Stimulated activated naive CD4-positive, alpha-beta T cell (primary cell): ENCODE data around the gene ATP4B.
"Not testable (repeated sequence)": the region's sequence is repeated elsewhere in the genome, so short reads cannot be mapped to it uniquely, and the experiment has no call there.

ENCODE experiments used
- DNase-seq, 6 experiments: peaks; one replicate each; lab custom pipeline; 2025; lab: John Stamatoyannopoulos, UW

ATP4B gene

DNA sequence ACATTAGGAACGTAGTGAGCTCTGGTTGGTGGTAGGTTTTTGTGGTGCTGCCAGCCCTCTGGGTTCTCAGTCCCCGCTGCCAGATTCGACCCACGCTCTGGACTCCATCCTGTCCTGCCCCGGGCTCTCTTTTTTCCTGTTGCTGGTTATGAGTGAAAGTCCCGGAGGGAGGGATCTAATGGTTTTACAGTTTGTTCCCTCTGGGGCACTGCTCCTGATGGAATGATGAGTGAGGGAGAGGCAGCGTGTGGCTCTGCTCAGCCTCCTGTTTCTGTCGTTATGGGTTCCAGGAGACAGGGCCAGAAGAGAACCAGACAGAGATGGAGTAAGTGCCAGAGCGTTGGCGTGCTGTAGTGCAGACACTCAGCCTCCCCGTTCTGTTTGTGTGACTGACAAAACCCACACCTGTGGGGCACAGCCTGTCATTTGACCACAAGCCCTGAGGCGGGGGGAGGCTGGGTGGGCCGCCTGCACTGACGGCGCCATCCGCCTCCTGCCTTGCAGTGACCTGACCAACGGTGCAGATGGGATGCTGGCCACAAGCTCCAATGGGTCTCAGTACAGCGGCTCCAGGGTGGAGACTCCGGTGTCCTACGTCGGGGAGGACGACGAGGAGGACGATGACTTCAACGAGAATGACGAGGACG is 18.3 kb downstream of the ATP4B start:
- no peak for DNase-seq

DNA sequence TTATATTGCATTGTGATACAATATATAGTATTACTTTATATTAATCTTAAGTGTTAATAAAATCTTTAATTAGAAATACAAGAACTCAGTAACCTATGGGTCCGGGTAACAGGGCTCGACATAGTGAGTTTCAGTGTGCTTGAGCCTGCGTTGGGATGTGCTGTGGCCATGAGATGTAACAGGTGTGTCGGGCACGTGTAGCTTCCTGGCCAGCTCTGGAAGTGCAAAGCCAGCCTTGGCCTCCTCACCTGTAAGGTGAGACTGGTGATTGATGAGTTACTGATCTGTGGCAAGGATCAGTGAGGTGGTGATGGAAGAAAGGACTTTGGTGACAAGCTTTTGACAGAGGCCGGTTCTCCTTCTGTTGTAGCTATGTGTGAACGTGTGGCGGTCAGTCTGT is 19.2 kb downstream of the ATP4B start:
- DNase-seq = no peak

DNA sequence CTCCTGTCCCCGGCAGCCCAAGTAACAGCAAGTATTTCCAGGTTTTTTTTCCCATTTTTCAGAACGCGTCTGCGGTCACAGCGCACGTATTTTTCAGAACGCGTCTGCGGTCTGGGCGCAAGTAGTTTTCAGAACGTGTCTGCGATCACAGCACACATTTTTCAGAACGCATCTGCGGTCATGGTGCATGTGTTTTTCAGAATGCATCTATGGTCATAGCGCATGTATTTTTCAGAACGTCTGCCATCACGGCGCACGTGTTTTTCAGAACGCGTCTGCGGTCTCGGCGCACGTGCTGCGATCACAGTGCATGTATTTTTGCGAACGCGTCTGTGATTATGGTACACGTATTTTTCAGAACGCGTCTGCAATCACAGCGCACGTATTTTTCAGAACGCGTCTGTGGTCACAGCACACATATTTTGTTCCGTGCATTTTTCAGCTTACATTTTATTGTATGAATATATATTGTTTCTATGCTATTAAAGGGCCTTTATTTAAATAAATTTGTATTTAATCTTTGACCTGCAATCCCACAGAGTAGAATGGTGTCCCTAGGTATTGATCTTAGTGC is 19.7 kb downstream of the ATP4B start:
- no peak for DNase-seq

DNA sequence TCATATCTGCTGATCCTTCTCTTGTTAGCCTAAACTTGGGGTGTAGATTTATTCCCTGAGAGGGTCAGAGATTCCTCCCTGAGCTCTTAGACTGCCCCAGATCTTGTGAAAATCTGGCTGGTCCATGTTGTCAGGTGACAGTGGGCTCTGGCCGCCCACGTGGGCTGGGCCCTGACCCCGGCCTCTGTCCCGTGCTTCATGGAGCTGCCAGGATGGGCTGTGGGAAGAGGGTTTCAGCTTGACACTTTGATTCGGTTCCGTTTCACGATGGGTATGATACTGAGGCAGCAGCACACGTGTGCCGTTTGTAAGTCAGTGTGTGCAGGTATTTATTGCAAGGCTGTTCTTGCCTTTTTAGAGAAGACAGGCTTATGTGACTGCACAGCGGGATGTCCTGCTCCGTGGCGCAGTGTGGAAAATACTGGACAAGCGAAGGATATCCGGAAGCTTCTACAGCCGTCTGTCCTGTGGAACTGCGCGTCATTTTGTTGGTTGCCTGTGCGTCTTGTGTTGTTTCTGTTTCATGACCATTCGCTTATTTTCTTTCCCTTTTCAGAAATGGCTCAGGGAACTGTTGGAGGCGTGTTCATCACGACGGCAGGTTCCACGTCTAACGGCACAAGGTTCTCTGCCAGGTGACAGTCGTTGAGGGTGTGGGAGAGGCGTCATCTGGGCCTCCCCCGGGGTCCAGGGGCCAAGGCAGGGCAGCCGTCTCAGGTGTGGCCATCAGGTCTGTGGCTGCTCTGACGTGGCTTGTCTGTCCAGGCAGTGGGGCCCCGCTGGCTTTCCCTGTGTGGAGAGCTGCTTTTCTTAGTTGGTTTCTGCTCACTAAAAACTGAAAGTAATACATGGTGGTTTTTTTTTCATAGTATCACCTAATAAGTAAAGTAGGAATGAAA is 20.5 kb downstream of the ATP4B start:
- no peak for DNase-seq

DNA sequence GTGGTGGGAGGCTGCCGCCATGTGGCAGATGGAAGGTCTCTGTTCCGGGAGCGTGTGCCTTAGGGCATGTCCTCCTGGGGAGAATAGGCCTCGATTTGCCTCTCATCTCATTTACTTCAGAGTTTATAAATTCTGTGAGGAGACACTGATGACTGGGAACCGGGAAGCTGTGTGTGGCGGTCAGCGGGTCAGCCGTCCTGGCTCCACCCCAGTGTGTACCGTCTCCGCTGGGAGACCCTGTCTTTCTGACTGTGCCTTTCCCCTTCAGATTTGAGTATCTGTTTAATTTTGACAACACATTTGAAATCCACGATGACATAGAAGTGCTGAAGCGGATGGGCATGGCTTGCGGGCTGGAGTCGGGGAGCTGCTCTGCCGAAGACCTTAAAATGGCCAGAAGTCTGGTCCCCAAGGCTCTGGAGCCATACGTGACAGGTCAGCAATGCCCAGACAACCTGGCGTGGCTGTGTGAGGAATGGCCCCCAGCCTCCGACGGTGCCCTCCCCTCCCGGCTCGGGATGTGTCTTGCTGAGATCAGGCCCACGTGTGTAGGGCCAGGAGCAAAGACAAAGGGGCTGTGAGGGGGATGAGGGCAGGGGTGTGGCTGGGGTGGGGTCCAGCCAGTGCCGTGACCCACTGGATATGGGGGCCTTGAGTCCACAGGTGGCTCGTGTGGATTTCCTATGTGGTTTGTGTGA is 21.6 kb downstream of the ATP4B start:
- no peak for DNase-seq

DNA sequence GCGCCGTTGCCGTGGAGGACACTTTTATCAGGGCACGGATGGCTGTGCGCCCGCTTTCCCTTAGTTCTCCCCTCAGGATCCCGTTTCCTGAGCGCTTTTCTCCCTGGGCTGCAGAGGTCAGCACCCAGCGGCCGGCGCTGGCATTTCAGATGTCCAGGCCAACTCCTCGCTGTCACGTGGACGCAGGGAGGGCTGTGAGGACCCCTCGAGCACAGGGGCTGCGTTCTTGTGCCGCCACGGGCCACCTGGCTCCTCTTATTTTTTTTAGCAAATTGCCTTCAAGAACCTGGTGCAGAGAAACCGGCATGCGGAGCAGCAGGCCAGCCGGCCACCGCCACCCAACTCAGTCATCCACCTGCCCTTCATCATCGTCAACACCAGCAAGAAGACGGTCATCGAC is 22.3 kb downstream of the ATP4B start:
- no peak for DNase-seq

DNA sequence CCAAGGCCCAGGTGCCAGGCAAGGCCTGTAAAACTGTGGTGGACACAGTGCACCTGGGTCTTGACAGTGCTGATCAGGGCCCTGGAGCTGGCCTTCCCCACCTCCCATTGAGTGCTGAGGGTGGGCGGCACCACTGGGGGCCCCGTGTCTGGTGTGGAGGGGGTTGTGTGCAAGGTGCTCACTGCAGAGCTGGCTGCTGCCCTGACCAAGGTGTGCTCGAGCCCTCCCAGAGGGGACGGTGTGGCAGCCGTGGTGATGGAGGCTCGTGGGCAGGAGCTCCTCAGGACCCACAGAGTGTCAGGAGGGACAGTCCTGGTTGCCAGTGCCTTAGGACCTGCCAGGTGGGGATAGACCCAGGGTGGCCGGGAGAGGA is 23.0 kb downstream of the ATP4B start:
- no peak for DNase-seq

DNA sequence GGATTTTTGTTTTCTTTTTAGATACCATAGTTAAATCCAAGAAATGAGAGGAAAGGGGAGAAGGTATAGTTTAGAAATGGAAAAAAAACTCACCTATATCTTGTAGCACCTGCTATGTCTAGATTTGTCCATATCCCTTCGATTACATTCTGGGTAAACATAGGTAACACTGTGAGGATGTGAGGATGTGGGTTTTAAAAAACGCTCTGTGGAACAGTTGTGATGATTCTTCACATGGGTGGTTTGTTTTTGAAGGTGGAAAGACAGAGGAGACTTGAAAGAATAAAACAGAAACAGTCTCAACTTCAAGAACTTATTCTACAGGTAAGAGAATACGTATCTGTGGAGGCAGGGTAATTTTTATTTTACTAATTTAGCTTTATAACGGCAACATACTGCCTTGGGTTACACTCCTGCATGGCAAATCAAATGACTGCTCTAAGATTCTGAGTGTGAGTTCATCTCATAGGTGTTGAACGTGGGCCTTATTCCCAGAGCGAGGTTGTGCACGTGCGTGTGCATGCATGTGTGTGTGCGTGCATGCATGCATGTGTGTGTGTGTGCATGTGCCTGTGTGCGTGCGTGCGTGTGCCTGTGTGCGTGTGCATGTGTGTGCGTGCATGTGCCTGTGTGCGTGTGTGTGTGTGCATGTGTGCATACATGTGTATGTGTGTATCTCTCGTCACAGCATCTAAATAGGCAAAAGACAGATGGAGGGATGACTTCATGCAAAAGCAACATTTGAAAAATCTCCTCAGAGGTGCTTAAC is 23.5 kb downstream of the ATP4B start:
- peak in 3 of 6 experiments; percentile 82 to 84 (median 84) for DNase-seq

DNA sequence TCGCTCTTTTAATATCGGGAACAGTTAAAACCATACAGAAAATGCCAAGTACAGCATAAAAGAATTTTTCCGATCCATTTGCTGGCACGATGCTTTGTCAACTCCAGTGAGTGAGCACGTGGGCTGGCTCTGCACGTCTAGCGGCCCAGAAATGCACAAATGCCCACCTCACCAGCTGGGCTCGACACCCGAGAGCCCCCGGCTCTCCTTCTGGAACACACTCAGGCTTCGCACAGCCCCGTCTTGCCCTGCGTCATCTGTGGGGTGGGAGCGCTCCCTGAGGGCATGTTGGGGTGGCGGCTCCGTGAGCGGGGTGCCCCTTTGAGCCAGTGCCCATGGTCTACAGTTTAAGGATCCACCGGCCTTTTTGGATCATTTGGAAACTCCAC is 24.5 kb downstream of the ATP4B start:
- DNase-seq = no peak

DNA sequence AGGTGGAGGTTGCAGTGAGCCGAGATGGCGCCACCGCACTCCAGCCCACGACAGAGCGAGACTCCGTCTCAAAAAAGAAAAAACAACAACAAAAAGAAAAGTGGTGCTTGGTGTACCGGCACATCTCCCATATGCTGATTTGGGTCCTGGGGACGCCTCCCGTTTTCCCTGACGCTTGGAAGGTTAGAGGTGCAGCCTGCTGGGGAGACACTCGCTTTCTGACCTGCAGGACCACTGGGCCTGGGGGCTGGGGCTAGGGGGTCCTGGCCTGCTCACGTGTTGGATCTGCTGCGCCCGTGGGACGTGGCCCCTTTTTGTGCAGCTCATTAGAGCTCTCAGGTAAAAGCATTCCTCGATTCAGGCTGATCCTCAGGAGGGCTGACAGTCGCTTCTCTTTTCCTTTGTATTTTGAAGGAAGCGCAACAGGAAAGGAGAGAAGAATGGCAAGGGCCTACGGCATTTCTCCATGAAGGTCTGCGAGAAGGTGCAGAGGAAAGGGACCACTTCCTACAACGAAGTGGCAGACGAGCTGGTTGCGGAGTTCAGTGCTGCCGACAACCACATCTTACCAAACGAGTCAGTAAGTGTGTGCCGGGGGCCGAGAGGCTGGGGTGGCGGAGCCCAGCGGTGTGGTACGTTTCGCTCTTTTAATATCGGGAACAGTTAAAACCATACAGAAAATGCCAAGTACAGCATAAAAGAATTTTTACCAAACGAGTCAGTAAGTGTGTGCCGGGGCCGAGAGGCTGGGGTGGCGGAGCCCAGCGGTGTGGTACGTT is 25.1 kb downstream of the ATP4B start:
- no peak for DNase-seq

DNA sequence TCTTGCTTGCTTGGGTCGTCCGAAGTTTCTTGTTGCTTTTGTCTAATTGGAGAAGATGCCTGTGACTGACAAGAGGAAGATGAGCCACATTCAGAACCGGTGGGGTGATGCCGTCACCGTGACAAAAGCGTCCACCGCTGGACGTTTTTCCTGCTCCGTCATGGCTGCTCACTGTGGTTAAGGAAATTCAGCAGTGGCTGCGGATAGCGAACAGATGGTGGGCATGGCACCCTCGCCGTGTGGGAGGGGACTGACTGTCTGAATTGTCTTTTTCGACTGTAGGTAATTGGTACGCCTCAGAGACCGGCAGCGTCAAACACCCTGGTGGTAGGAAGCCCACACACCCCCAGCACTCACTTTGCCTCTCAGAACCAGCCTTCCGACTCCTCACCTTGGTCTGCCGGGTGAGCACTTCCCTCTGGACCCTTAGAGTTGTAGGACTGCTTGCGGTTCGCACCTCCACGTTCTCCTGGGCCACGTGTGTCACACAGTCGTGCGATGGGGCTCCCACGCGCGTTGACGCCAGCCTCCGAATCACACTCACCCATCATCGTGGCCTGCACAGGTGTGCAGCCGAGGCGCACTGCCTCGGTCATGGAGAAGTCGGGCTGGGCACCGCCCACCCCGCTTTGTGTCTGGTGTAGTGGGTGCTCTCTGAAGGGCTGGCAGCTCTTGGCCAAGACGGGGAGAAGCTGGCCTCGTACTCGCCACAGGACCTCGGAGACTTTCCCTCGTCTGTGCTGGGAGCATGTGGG is 26.5 kb downstream of the ATP4B start:
- no peak for DNase-seq

DNA sequence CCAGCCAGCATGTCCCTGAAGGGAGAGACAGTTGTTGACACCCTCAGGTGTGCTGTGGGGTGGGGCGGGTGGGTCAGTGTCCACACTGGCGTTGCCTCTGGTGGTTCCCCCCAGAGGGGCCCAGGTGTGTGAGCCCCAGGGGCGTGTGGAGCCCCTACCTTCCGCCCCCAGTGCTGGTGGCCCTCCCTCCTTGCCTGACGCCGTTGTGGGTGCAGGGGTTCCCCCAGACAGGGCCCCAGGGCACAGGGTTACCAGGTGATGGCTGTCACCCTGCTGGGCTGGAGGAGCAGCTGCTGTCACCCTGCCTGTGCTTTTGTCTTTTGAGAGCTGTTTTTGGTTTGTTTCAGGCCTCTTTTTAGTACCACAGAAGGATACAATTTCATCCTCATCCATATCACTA is 27.2 kb downstream of the ATP4B start:
- no peak for DNase-seq

DNA sequence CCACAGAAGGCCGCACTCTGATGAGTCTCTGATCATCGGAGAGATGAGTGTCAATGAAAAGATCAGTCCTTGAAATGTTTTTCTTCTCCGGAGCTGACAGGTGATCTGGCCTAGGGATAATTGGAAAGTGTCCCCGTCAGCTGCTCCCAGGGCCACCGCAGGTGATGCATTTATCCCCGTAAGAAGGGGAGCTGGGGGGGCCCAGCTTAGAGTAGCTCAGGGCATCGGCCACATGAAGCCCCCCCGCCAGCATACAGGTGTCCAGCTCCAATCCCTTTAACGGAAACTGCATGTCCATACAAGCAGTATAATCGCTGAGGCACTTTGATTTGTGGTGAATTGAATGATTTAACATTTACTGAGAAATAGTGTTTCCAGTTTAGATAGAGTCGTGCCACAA is 27.7 kb downstream of the ATP4B start:
- DNase-seq = no peak

DNA sequence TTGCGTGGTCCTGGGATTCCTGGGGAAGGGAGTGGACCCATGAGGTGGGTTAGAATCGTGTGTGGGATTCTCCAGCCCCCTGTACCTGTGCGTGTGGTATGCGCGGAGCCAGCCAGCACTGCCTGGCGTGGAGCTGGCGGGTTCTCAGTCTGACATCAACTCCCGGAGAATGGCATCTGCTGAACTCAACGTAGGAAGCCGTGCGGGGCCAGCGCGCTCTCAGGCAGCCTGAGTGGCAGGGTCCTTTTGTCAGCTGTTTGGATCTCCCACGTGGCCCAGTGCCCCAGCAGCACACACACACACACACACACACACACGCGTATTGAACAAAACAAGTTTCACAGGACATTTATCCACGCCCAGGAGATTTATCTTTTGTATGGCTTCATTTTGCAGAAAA is 28.1 kb downstream of the ATP4B start:
- no peak for DNase-seq

DNA sequence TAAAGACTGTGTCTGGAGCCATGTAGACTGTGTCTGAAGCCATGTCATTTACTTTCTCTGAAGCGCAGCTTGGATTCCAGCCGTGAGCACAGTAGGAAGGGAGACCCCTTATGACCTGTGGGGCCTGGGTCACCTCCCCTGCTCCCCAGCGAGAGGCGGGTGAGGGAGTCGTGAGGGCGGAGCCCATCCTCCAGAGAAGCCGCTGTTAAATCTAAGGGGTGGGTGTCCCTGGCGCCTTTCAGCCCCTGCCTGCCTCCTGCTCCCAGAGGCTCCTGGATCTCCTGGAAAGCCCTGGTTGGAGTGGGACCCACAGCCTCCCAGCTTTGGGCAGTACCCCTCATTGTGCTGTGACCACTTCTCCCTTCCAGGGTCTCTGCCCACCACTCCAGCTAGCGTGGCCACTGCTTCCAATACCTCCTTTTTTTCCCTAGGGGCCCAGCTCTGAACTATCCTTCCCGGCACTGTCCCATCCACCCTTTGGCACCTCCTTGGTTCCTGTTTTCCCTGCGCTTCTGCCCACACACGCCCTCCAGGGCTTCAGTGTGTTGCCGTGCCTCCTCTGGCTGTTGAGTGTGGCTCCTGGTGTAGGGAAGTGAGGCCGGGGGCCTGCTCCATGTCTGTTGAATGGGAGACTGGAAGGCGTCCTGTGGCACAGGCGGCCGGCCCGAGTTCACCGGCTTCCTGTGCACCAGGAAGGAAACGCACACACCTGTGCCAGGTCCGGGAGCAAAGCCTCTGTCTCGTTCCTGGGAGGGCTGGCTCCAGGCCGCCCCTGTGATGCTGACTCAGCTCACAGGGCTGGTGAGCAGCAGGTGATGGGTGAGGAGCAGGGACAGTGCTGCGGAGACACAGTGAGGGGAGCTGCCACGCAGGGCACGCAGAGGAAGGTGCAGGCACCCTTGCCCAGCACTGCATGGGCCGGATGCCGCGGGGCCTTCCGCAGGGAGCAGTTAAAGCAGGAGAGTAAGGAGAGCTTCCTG is 29.4 kb downstream of the ATP4B start:
- DNase-seq = no peak

DNA sequence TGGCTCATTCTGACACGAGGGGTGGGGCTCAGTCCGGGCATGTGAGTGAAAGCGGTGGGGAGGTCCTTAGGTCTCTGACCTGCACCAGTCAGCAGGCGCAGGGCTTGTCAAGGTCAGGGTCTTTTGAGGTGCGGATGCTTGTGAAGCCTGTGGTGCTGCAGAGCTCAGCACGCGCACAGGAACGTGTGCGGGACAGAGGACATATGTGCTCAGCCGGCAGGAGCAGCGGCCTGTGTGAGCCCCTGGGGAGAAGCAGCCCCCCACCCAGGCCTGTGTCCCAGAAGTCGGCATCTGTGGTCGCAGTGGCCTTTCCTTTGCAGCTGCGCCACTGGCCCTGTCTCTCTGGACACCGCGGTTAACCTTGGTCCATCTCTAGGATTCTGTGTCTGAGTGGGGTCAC is 30.9 kb downstream of the ATP4B start:
- no peak for DNase-seq

DNA sequence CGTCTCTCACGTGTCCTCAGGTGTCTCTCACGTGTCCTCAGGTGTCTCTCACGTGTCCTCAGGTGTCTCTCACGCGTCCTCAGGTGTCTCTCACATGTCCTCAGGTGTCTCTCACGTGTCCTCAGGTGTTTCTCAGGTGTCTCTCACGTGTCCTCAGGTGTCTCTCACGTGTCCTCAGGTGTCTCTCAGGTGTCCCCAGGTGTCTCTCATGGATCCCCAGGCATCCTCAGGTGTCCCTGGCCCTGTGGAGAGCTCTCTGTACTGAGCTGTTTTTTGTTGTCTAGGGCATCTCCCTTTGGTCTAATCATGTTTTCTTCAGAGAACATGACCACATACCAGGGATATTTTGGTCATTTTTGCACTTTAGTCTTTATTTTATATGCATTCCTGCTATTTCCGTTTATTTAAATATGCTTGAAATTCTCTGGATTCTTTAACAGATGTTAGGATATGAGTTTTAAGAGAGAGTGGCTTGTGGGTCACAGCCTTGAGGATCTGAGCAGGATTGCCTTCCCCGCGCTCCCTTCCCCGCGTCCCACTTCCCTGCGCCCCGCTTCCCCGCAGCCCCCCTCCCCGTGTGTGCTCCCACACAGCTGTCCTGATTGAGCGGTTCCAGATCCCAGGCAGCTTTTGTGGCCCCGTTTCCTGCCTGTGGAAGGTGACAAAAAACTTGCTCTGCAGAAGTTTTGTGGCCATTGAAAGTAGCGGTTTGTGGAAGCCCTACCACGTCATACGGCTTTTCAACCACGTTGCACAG is 31.9 kb downstream of the ATP4B start:
- no peak for DNase-seq

DNA sequence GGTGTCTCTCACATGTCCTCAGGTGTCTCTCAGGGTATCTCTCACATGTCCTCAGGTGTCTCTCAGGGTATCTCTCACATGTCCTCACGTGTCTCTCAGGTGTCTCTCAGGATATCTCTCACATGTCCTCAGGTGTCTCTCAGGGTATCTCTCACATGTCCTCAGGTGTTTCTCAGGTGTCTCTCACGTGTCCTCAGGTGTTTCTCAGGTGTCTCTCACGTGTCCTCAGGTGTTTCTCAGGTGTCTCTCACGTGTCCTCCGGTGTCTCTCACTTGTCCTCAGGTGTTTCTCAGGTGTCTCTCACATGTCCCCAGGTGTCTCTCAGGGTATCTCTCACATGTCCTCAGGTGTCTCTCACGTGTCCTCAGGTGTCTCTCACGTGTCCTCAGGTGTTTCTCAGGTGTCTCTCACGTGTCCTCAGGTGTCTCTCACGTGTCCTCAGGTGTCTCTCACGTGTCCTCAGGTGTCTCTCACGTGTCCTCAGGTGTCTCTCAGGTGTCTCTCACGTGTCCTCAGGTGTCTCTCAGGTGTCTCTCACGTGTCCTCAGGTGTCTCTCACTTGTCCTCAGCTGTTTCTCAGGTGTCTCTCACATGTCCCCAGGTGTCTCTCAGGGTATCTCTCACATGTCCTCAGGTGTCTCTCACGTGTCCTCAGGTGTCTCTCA is 33.2 kb downstream of the ATP4B start:
- DNase-seq = not testable (repeated sequence)
